Muscle of back (tissue), 11 donors: ENCODE data around the gene RABGAP1L. TPM values are rescaled to one million over a fixed set of nuclear protein-coding genes. Genes with fewer than 3 reads are reported as not detected.
"Not testable (repeated sequence)": the region's sequence is repeated elsewhere in the genome, so short reads cannot be mapped to it uniquely, and the experiment has no call there.

Source experiments
- DNase-seq, 3 donors: peaks; one replicate each; pipeline versions ENCODE4 v3.0.0 to v3.0.0-alpha.2; 2013
- polyA plus RNA-seq, 10 donors: library from polyadenylated mRNA; unstranded; fragments of 120-200 nt; gene quantifications; one replicate each; pipeline ENCODE4 v1.2.1, GENCODE V29; 2013; ENCODE audit not compliant: insufficient read length in 10 of 10

RABGAP1L gene
- polyA plus RNA-seq, 10 donors = 11.4 to 17.4 (median 14.3) TPM

DNA sequence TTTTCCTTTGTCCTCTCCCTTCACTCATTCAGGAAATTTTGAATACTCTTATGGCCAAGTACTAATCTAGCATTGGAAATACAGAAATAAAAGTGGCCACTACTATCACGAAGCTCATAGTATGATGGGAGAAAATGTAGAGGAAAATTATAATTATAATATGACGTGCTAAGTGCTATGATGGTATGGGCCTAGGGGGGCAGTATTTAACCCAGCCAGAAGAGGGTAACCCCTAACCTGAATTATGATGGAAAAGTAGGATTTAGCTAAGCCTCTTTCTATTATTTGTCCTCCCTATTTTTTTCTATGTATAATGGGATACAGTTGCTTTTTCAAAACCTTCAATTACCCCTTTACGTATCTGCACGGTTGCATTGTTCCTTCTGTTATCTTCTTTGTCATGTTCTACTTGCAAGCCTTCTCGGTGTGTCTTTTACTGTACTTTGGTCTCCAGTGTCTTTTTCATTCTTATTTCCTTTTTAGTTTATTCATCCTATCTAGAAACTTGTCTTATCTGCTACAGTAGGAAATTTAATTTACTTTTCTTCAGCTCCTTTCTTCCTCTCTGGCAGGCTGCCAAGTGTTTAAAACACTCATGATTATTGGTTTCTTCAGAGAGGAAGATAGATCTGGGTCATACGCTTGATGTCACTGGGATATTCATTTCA is 199.6 kb downstream of the RABGAP1L start:
- peak in 1 of 3 donors; percentile 7 for DNase-seq

DNA sequence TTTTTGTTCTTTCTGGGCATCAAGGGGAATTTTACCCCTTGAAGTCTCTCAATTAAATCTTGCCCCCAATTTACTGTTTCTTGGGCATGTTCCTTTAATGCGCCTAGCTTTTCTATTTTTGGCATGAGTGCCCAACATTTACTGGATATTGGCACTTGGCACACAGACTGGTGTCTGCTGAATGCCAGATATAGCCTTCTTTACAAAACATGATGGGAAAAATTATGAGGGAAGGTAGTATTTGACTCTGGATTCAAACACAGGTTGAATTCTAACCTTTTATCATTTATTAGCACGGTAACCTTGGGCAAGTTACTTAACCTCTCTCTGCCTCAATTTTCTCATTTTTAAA is 200.1 kb downstream of the RABGAP1L start:
- no peak for DNase-seq

DNA sequence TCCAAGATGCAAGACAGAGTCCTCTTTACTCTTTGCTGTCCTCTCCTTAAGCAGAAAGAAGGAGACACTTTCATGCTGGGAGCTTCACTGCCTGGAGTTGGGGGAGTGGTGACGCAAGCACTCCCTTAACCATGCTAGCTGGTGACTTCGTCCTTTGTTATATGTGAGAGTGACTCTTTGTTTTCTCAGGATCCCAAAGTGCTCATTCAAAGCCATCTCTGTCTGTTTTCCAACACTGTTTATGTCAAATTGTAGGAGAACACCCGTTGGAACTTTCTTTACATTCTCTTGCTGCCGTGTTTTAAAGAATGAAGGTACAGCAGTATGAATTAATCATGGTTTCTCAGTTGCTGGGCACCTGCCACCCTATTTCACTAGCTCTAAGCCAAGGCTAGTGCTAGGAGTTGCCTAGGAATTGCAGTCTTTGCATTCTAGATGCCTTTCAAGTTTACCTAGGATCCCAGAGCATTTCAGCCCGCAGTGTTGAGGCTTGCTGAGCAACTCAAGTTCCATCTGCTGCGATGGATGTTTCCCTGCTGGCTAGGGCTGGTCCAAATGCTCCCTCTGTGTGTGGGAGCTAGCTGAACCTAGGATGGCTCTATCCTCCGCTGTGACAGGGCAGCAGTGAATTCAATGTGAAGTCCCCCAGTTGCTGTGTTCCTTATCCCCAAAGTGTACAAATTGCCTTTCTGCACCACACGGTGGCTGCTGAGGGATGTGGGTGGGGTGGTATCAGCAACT is 205.8 kb downstream of the RABGAP1L start:
- DNase-seq = no peak

DNA sequence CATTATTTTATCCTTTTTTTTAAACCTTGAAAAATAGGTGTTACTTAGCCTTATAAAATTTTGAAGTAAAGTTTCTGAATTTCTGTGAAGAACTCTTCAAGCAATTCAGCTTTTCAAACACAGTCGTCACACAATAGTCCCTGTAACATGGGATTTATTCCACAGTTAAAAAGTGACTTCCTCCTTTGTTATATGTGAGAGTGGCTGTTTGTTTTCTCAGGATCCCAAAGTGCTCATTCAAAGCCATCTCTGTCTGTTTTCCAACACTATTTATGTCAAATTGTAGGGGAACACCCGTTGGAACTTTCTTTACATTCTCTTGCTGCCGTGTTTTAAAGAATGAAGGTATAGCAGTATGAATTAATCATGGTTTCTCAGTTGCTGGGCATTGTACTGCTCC is 207.6 kb downstream of the RABGAP1L start:
- no peak for DNase-seq

DNA sequence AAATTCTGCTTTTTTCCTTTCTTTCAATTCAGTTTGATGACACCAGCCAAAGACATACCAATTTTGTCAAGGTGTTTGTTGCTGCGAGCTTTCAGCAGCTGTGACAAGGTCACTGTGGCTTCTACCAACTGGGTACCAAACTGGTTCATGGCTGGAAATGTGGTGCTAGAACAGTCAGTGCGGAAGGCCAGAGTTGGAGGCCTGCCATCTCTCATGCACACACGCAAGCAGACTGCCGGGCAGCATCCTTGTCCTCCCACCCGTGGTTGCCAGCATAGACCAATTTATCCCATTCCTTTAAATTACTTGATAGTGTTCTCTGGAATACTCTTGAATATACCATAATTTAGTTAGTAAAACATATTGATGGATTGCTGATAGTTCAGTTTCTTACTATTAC is 208.6 kb downstream of the RABGAP1L start:
- DNase-seq = no peak

DNA sequence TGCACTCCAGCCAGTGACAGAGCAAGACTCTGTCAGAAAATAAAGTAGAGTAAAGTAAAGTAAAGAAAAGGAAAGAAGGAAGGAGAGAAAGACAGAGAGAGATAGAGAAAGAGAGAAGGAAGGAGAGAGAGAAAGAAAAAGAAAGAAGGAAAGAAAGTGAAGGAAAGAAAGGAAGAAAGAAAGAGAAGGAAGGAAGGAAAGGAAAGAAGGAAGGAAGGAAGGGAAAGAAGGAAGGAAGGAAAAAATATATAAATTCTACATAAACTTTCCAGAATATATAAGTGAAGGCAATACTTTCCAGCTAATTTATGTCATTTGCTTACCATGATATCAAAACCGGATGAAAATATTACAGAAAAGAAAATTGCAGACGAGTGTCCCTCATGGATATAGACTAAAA is 216.7 kb downstream of the RABGAP1L start:
- no peak for DNase-seq

DNA sequence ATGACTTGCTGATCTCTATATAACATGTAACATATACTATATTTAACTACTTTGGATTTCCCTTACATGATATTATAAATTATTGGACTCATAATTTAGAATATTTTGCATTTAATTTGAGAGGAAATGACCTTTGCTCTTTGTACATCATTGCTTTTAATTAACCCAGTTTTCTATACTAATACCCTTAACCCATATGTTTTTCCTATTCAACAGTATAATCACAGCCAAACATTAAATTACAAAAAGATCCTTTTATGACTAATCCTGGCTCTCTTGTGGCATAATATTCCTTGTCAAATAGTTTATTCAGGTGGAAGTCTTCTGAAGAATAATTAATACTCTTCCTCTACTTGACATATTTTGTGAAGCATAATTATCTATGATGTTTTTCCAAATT is 232.4 kb downstream of the RABGAP1L start:
- no peak for DNase-seq

DNA sequence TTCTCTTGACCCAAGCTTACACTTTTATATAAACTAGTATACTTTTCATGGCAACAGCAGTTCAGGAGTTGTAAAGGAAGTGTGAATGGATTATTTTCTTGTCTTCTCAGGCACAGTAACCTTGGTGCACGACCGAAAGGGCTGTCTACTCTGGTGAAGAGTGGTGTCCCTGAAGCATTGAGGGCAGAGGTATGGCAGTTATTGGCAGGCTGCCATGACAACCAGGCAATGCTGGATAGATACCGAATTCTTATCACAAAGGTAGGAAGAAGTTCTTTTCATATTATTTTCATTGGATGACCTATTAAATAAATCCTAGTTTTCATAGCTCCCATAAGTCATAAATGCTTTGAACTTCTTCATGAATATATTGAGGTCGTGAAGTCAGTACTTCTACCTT is 234.6 kb downstream of the RABGAP1L start:
- no peak for DNase-seq

DNA sequence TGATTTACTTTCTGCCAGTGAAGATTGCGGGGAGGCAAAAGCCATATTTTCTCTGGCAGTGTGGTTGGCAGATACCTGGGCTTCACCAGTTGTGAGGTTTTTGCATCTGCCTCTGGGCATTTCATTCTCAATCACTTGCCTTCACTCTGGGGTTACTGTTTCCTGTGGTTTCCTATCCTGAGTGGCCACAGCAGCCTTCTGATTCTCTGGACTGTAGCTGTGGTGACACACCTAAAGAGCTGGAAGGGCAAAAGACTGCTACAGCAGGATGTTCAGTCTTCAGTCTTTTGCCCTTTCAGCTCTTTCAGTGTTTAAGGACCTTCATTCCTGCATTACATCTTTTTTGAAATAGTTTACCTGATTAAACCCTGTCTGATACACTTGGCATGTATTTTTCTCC is 237.9 kb downstream of the RABGAP1L start:
- no peak for DNase-seq

DNA sequence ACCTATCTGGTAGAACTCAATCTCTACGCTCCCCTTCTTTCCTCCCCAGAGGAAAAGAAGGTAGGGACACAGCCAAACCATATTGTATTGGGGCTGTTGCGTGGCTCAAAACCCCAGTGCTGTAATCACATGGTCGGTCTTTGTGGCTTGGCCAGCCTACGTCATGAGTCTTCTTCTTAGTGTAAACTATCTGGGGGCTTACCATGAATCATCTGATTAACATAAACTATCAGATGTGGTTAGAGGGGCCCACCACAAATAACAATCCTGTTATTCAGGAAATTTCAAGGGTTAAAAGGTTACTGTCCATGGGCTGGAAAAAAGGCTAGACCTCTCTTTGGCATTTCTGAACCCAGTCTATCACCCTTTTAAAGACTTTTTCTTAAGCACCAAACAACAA is 238.9 kb downstream of the RABGAP1L start:
- no peak for DNase-seq

DNA sequence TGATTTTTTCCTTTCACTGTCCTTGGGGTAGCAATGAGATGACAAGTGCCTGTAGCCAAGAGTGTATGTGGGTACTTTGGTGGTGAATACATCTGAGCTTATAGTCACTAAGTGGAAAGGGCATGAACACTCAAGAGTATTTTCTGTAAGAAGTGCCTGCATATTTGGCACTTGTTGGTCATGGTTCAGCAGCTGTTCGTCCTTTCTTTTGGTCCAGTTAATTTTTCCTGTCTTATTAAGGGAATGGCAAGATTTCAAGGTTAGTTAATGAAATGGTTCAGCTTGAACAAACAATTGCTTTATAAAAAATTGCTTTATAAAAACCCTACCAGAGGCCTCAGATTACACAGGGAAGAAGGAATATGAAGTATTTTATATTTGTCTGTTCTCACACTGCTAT is 239.9 kb downstream of the RABGAP1L start:
- DNase-seq = no peak

DNA sequence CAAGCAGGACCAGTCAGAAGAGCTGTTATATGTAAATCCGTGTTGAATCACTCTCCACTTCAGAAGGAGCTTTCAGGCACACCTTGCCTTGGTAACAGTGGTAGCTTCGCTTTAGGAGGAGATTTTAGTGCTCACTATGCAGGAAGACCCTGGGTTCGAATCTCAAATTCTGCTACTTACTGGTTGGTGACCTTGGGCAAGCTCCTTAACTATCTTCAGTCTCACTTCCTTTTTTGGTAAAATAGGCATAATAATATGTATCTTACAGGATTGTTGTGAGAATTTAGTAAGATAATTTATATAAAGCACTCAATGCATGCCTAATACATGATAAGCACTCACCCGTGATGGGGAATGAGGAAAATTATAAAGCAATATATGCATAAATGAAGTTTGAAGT is 241.8 kb downstream of the RABGAP1L start:
- no peak for DNase-seq

DNA sequence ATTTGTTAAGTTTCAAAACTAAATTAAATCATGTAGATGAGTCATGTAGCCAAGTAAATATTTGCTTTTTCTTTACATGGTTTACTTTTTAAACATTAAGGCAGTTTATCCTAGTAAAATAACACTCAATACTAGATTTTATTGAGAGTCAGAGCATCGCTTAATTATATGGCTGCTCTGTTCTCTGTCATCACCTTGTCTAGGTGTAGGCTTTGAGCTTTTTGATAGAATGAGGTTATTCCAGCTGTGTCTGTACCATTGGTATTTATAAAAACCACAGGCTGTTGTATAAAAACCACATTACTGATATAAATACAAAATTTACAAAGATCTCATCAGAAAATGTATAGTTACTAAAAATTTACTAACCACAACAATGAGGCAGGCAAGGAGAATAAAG is 245.9 kb downstream of the RABGAP1L start:
- DNase-seq = no peak

DNA sequence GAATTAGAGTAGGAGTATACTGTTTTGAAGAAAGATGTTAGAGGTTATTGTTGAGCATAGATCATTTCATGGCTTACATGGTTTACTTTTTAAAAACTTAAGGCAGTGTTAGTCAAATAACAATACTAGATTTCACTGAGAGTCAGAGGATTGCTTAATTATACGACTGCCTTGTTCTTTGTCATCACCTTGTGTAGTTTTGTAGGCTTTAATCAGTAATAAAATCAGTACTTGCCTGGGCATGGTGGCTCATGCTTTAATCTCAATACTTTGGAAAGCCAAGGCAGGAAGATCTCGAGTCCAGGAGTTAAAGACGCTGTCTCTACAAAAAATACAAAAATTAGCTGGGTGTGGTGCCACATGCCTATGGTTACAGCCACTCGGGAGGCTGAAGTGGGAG is 247.1 kb downstream of the RABGAP1L start:
- DNase-seq = no peak

DNA sequence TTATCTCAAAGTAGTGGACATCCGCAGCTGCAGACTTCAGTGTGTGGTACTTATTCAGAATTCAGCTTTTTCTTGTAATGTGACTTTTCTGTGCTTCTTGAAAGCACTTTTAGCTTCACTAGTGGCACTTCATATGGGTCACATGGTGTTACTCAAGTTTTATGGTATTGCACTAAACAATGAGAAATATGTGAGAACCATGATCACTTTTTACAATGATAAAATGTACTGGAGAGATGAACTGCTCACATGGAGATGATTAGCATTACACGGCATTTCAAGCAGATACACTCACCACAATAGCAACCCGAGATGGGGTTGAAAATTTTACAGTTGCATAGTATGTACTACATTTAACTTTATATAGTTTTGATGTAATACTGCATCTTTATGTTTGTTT is 248.3 kb downstream of the RABGAP1L start:
- no peak for DNase-seq

DNA sequence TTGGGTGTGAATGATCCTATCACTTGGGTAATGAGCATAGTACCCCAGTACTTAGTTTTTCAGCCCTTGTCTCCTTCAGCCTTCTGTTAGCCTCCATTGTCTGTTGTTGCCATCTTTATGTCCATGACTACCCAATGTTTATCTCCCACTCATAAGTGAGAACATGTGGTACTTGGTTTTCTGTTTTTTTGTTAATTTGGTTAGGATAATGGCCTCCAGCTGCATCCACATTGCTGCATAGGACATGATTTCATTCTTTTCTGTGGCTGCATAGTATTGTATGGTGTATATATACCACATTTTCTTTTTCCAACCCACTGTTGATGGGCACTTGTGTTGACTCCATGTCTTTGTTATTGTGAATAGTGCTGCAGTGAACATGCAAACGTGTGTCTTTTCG is 248.8 kb downstream of the RABGAP1L start:
- no peak for DNase-seq

DNA sequence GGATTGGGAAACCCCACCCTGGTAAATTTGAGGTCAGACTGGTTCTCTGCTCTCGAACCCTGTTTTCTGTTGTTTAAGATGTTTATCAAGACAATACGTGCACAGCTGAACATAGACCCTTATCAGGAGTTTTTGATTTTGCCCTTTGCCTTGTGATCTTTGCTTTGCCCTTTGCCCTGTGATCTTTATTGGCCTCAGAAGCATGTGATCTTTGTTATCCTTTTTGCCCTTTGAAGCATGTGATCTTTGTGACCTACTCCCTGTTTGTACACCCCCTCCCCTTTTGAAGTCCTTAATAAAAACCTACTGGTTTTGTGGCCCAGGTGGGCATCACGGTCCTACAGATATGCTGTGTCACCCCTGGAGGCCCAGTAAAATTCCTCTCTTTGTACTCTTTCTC is 250.5 kb downstream of the RABGAP1L start:
- not testable (repeated sequence) for DNase-seq

DNA sequence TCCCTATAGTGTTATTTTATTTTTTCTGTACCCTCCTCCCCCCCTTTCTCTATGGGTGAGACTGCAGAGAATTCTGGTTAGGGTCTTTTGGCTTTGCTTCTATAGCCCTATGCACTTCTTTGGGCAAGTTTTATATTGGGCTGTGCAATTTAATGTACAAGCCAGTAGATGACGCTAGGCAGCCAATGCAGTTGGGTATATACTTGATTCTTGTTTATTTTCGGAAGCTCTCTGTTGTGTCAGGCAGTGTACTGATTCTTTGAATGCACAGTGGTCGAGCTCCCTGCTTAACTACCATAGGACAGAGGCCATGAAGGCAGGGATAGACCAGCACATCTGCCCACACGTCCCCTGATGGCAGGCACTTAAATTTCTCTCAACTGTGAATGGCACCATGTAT is 254.3 kb downstream of the RABGAP1L start:
- DNase-seq = no peak

DNA sequence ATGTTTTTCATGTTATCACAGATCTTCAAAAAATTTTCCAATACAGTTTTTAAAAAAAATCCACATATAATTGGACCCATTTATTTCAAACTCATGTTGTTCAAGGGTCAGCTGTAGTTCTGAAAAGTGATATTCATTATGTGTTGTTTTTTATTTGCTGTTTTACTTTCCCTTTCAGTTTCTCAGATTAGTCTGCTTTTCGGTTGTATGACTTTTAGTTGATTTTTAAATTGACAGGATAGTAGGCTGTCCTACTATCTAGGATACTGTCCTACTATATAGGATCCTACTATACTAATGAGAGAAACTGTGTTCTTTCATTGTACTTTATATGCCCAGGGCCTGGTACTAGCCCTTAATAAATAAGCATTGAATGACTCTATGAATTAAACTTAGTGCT is 254.9 kb downstream of the RABGAP1L start:
- DNase-seq = no peak

DNA sequence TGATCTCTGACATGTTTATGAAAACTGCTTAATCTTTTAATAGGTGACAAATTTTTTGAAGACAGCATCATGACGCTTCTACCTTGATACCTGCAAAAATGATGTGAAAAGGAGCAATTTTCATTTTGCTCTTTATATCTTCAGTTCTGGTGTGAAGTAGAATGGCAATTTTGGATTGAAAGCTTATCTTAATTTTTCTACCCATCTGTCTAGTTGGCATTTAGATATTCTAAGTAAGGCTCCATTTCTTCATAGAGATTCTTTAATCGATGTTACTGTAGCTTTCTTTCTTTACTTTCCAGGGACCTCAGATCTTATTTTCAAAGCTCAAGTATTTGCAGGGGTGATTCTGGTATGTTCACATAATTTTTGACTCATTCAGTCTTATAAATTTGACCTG is 256.2 kb downstream of the RABGAP1L start:
- no peak for DNase-seq

DNA sequence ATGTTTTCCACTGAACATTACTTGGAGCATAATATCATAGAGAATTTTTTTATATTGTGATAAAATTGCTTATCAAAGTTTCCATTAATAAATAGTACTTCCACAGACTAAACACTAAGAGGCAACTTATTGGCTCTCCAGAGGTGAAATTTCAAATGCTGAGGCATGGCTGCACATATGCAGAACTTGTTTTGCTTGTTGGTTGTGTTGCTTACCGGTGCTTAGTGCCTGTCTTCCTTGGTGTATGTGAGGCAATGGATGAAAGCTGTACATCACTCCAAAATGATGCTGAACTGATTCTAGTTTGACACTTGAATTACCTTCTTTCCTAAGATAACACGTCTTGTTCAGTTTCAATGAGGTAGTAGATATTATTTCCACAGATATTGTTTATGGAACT is 258.6 kb downstream of the RABGAP1L start:
- no peak for DNase-seq

DNA sequence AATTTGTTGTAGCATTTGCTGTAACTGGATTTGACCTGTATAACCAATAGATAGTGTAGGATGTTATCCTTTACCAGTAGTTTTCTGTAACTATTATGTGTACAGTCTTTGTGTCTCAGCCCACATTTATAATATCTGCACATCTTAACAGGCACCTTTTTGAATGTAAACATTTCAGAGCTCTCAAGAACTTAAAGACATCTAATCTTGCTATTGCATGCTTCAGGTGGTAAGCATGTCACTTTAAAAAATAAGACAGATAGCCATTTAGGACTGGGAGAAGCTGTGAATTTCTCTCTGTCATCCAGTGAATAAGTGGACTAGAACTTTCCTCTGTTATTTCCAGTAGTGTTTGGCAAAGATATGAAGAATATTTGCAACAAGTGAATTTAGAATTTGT is 265.8 kb downstream of the RABGAP1L start:
- DNase-seq = no peak

DNA sequence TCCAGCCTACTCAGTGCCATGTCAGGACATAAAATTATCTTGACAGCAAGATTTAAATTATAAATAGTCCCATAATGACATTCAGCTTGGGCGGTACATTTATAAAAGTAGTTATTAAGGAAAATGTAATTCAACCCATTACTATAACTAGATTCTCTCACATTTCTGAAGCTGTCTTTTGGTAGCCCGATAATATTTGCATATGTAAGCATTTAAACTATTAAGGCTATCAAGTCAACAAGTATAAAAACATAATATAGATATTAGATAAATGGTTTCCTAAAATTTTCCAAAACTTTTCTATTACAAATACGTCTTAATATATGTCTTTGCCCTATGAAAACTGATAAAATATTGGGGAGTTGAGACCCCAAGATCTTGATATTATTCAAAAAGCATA is 266.8 kb downstream of the RABGAP1L start:
- DNase-seq = no peak

DNA sequence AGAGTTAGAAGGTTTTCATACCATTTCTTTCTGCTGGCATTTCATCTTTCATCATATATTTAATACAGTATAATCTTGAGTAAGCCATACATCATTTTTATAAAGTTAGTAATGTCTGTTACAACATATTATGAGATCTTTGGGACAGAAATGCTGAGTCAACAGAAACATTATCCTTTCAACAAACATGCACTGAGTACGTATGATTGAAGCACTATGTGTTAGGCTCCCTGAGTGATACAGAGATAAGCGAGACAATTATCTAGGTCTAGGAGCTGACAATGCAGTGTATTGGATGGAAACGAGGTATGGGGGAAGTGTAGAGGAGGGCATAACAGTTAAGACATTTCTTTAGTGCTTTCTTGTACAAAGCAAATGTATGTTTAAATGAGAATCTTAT is 268.7 kb downstream of the RABGAP1L start:
- DNase-seq = no peak
